ENCODE measurements around the gene DUSP28. TPM values are rescaled to one million over a fixed set of nuclear protein-coding genes. Genes with fewer than 3 reads are reported as not detected.

DUSP28 gene
- total and polyA plus RNA-seq, 2 of the 8 experiments (the other 6 are each of a cell fraction or from before 2014, with no cell fraction given) = 2.1 to 2.3 TPM

- H2AFZ ChIP-seq (ENCODE audit: low read length) = no peak overlapping the region
- TF ChIP-seq BACH1 (IDR thresholded peaks at IDR 0.05; ENCODE audit: low read length) = no peak
- H2BK15ac ChIP-seq (ENCODE audit: low read length) = no peak overlapping the region
- H3K79me1 ChIP-seq (ENCODE audit: low read depth, low read length) = peaks cover 8% of the 10 kb centered on the region
- no peak overlapping the region for H4K8ac ChIP-seq (ENCODE audit: extremely low read depth, insufficient read depth, low read length)
- no peak overlapping the region for H4K91ac ChIP-seq (replicated peaks; ENCODE audit: insufficient read length, low read length)
- H2BK20ac ChIP-seq (ENCODE audit: low read length) = no peak overlapping the region
- H3K36me3 ChIP-seq (ENCODE audit: control insufficient read depth in 2 of 4, insufficient read depth in 4 of 4, low read length in 3 of 4) = no peaks in the 10 kb centered on the region
- no peak overlapping the region for H3K56ac ChIP-seq (replicated peaks; ENCODE audit: insufficient read length, low read depth, low read length)
- DNase-seq (ENCODE audit: low read depth in 1 of 2, low spot score in 2 of 2) = no peak
- H3K79me2 ChIP-seq (ENCODE audit: control insufficient read depth in 1 of 2, insufficient read depth in 2 of 2, low read length in 2 of 2) = peaks cover 4 to 28% of the 10 kb centered on the region in 2 experiments; a peak in 3 of 4 replicates
- ChIA-PET CTCF (ENCODE audit: partially characterized antibody) (interaction anchor here (2.0 to 4.8 kb wide), 2 partner anchors 13 to 17 kb away, joined by 4 to 37 read pairs; no protein-coding TSS in a partner anchor), POLR2A (ENCODE audit: partially characterized antibody) (interaction anchor here (1.2 kb wide), 1 partner anchor 10 kb away, joined by 4 read pairs; no protein-coding TSS in a partner anchor)
- H2AK5ac ChIP-seq (ENCODE audit: low read depth, low read length) = no peak overlapping the region
- peaks cover 11 to 26% of the 10 kb centered on the region in 2 experiments for H4K20me1 ChIP-seq (replicated peaks in 1 of 2; ENCODE audit: control insufficient read depth in 1 of 2, insufficient read depth in 2 of 2, low read length in 2 of 2)
- no peak for FAIRE-seq
- H3K27ac ChIP-seq (ENCODE audit: low read depth, low read length) = no peak overlapping the region
- no peaks in the 10 kb centered on the region for H3K9me3 ChIP-seq (ENCODE audit: insufficient read depth in 2 of 2, low read depth in 1 of 2, low read length in 1 of 2)
- no peak overlapping the region for H2BK120ac ChIP-seq (replicated peaks; ENCODE audit: low read depth, low read length)
- no peak overlapping the region for H3K4me3 ChIP-seq (ENCODE audit: extremely low read depth in 1 of 4, insufficient read depth in 2 of 4, low read depth in 3 of 4, low read length in 4 of 4)
- H3K9ac ChIP-seq (replicated peaks in 1 of 4; ENCODE audit: extremely low read depth in 1 of 4, low read depth in 3 of 4, low read length in 3 of 4) = no peak overlapping the region
- H3K23ac ChIP-seq (ENCODE audit: insufficient read length) = no peak overlapping the region
- H4K5ac ChIP-seq (ENCODE audit: insufficient read length, low read depth, low read length) = no peak overlapping the region
- H3K18ac ChIP-seq (ENCODE audit: extremely low read depth, low read length) = no peak overlapping the region
- H3K14ac ChIP-seq (ENCODE audit: insufficient read length) = no peak overlapping the region
- H3K23me2 ChIP-seq (ENCODE audit: low read depth, low read length) = peaks cover 10% of the 10 kb centered on the region; the same call in 1 of the 2 replicates
- H2BK12ac ChIP-seq (ENCODE audit: low read depth, low read length) = no peak overlapping the region
- no peak overlapping the region for H3K4ac ChIP-seq (replicated peaks; ENCODE audit: insufficient read length, low read depth, low read length)
- H3K4me1 ChIP-seq (replicated peaks in 1 of 4; ENCODE audit: control insufficient read depth in 3 of 4, insufficient read depth in 4 of 4, low read length in 3 of 4) = peaks cover 0 to 19% (median 7%) of the 10 kb centered on the region in 4 experiments; a peak in 6 of 7 replicates
- no peak overlapping the region for H2BK5ac ChIP-seq (ENCODE audit: low read depth, low read length)
- WGBS, 2 experiments (ENCODE audit: extremely low coverage in 1 of 2, insufficient coverage in 1 of 2, insufficient read length in 1 of 2, insufficient replicate concordance in 2 of 2, low coverage in 1 of 2, low lambda C conversion rate in 2 of 2, missing lambda C conversion rate in 1 of 2) = 89% methylated on average over 3 of the region's 3 CpGs; no CpG with 5 or more reads in 1 of the 2 experiments
- H3K4me2 ChIP-seq (ENCODE audit: insufficient read depth in 1 of 2, low read depth in 2 of 2, low read length in 2 of 2) = no peak overlapping the region
- no peaks in the 10 kb centered on the region for H3K27me3 ChIP-seq (replicated peaks in 1 of 4; ENCODE audit: control insufficient read depth in 3 of 4, extremely low read depth in 1 of 4, insufficient read depth in 3 of 4, low read length in 3 of 4)
These were observed 22.6 kb downstream of the DUSP28 start for GRCh38 chr2:240582781-240583180.

Data from H1 (cell line).